Fibroblast of pulmonary artery (primary cell): Measurements from ENCODE around the gene IER5L.

Experiments
- DNase-seq: peaks from one replicate; pipeline ENCODE4 v3.0.0-alpha.2; 2010; ENCODE audit warnings: low read depth
- H3K4me3 ChIP-seq: replicated peaks from 2 replicates; pipeline ENCODE4 v1.5.1; 2011; ENCODE audit warnings: low read depth, mild to moderate bottlenecking, control low read depth, low read length, moderate library complexity
- TF ChIP-seq, protein P1 (sequence below): IDR thresholded peaks from 2 replicates; pipeline ENCODE4 v1.5.1; 2011; ENCODE audit warnings: mild to moderate bottlenecking, control low read depth, low read length, inconsistent platforms; ENCODE audit errors: missing control alignments

IER5L gene

GRCh38 chr9:129211686-129212085 is 33.6 kb upstream of the IER5L start:
- H3K4me3 ChIP-seq: no peak overlapping the region
- no peak for DNase-seq
- TF ChIP-seq, protein P1, sequence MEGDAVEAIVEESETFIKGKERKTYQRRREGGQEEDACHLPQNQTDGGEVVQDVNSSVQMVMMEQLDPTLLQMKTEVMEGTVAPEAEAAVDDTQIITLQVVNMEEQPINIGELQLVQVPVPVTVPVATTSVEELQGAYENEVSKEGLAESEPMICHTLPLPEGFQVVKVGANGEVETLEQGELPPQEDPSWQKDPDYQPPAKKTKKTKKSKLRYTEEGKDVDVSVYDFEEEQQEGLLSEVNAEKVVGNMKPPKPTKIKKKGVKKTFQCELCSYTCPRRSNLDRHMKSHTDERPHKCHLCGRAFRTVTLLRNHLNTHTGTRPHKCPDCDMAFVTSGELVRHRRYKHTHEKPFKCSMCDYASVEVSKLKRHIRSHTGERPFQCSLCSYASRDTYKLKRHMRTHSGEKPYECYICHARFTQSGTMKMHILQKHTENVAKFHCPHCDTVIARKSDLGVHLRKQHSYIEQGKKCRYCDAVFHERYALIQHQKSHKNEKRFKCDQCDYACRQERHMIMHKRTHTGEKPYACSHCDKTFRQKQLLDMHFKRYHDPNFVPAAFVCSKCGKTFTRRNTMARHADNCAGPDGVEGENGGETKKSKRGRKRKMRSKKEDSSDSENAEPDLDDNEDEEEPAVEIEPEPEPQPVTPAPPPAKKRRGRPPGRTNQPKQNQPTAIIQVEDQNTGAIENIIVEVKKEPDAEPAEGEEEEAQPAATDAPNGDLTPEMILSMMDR: no peak

DNA sequence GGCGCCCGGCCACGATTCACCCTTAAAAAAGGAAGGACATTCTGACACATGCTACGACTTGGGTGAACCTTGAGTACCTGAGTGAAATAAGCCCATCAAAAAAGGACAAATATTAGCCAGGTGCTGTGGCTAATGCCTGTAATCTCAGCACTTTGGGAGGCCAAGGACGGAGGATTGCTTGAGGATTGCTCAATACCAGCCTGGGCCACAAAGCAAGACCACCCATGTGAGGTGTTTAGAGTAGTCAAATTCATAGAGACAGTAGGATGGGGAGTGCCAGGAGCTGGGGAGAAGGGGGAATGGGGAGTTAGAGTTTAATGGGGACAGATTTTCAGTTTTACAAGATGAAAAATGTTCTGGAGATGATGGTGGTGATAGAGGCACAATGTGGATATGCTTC is 32.1 kb upstream of the IER5L start:
- TF ChIP-seq, protein P1: no peak
- H3K4me3 ChIP-seq: no peak overlapping the region
- DNase-seq: no peak

DNA sequence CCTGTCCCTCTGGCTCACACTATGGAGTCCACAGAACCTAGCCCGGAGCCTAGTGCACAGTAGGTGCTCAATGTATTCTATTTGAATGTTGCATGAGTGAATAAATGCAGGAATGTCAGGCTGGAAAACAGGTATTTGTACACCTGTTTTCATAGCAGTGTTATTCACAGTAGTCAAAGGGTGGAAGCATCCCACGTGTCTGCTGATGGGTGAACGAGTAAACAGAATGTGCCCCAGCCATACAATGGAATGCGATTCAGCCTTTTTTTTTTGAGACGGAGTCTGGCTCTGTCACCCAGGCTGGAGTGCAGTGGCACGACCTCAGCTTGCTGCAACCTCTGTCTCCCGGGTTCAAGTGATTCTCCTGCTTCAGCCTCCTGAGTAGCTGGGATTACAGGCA is 31.5 kb upstream of the IER5L start:
- H3K4me3 ChIP-seq: no peak overlapping the region
- TF ChIP-seq, protein P1: no peak
- DNase-seq: no peak

GRCh38 chr9:129209109-129209508 is 31.0 kb upstream of the IER5L start:
- no peak overlapping the region for H3K4me3 ChIP-seq
- TF ChIP-seq, protein P1: no peak
- DNase-seq: no peak

GRCh38 chr9:129208207-129209032 is 30.4 kb upstream of the IER5L start:
- TF ChIP-seq, protein P1: no peak
- no peak for DNase-seq
- no peak overlapping the region for H3K4me3 ChIP-seq

GRCh38 chr9:129206905-129207304 is 28.8 kb upstream of the IER5L start:
- TF ChIP-seq, protein P1: no peak
- H3K4me3 ChIP-seq: no peak overlapping the region
- no peak for DNase-seq

- TF ChIP-seq, protein P1: no peak
- H3K4me3 ChIP-seq: no peak overlapping the region
- no peak for DNase-seq
These were observed 28.3 kb upstream of the IER5L start for GRCh38 chr9:129206401-129206800.
